Retinal pigment epithelial cell (primary cell): ENCODE measurements around the gene TFEB.
A peak's percentile ranks its signal among the peaks of the same experiment; 100 is the strongest.

Source experiments
- DNase-seq: peaks from one replicate; pipeline ENCODE4 v3.0.0-alpha.2; 2010; ENCODE audit warnings: low read depth
- H3K4me3 ChIP-seq: 2 replicates; pipeline ENCODE4 v1.5.1; 2011; ENCODE audit warnings: mild to moderate bottlenecking, low read length, control low read depth, moderate library complexity
- CTCF ChIP-seq: conservative IDR thresholded peaks from 2 replicates; pipeline ENCODE4 v1.5.1; 2011; ENCODE audit warnings: low read depth, low read length, control low read depth, inconsistent platforms

TFEB gene

DNA sequence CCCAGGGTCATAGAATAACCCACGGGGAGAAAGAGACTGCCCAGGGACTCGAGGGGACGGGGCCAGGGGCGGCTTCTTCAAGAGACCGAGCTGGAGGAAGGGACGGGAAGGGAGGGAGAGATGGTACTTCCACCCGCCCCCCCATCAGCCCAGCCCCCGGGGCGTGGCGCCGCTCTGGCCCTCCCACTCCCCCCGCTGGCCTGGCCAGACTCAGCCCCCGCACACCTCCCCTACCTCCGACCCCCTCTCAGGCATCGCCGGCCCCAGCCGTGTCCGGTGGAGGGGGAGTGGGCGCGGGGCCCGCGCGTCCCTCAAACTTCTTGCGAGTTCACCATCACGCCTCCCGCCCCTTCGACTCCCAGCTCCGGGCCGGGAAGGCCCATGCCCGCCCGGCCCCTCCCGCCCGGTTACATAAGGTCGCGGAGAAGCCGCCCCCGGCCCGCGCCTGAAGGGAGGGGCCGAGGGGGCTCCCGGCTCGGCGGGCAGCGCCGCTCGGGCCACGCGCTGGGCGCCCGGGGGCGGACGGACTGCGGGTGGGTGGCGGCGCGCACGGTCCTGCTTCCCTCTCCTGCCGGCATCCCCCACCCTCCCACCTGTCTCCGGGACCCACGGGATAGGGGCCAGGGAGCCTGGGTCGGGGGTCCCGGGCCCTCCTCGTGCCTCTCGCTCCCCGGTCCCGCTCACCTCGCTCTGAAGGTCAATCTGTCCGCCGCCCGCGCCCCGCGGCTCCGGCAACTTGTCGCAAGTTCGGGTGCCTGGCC is 562 bp downstream of the TFEB start:
- peak; percentile 14 for DNase-seq
- H3K4me3 ChIP-seq: peak overlapping the region; percentile 63

GRCh38 chr6:41733707-41734665 is 1.4 kb downstream of the TFEB start:
- H3K4me3 ChIP-seq: peak overlapping the region; percentile 63
- no peak for TF ChIP-seq CTCF
- peak; percentile 21 for DNase-seq

More for the DNA sequence above, 562 bp downstream of the TFEB start:
- no peak for TF ChIP-seq CTCF

GRCh38 chr6:41733360-41733706 is 2.1 kb downstream of the TFEB start:
- H3K4me3 ChIP-seq: peak overlapping the region; percentile 63
- no peak for DNase-seq
- TF ChIP-seq CTCF: no peak

DNA sequence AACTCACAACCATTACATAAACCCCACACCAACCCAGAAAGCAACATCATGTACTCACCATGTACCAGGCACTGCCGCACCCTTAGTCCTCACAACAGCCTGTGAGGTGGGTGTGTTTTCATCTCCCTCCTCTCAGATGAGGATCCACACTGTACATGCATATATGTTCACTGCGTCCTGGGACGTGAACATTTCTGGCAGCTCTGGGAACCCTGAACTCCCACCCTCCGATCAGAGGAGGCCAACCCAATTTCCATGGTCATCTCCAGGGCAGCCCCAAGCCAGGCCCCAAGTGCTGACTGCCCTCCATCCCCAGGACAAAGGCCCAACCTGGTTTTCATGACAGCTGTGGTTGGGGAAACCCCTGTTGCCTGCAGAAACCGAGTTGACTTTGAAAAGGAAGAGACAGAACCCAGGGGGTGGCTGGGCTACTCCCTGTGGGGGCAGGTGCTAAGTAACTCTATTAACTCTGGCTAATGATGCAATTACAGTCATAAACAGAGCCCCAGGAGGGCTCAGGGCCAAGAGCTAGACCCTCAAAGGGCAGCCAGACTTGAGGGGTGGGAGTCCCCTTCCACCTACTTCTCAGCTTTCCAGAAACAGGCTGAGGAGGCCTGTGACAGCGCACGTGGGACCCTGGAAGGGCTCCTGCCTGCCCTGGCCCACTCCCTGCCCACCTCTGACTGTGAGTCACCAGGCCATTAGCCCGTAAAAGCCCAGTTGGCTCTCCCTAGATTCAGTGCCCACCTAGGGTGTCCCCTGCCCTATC is 2.6 kb downstream of the TFEB start:
- peak overlapping the region; percentile 4 for H3K4me3 ChIP-seq
- TF ChIP-seq CTCF: no peak
- DNase-seq: peak; percentile 21

- TF ChIP-seq CTCF: no peak
- no peak for DNase-seq
- no peak overlapping the region for H3K4me3 ChIP-seq
Observed at GRCh38 chr6:41732149-41732548, 3.3 kb downstream of the TFEB start.

DNA sequence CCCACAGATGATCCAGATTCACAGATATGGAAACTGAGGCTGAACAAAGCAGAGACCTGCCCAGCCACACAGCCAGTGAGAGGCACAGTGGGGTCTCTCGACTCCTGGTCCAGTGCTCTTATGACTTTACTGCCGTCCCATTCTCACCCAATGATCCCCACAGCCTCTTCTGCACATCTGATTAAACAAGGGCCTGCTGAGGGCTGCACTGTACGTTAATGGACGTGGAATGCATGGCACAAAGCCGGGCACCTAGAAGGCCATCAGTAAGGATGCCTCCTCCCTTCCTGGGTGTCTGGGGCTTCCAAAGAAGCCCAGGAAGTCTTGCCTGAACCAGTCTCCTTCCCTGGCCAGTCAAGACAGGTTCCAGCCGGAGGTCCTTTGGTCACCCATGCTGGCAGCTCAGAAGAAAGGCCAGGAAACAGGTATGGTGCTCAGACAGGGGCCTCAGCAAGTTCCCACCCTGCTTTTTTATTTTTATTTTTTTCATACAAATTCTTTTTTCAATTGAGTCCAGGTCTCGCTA is 3.8 kb downstream of the TFEB start:
- no peak for TF ChIP-seq CTCF
- H3K4me3 ChIP-seq: no peak overlapping the region

More for the DNA sequence above, 3.8 kb downstream of the TFEB start:
- no peak for DNase-seq
